Neural cell (in vitro differentiated cells): Measurements from ENCODE around the gene JPT1. TPM values are rescaled to one million over a fixed set of nuclear protein-coding genes. Genes with fewer than 3 reads are reported as not detected.

Experiments
- H2AFZ ChIP-seq: fragments of 200-600, 300-800 bp; sonication (generic), shearing (Covaris generic); 2 replicates; pipeline ENCODE4 v1.6.0; 2014; ENCODE audit warnings: low read depth, mild to moderate bottlenecking, antibody characterized with exemption, low read length, moderate library complexity
- H3F3A ChIP-seq: fragments of 200-600 bp; shearing (Covaris generic); 2 replicates; pipeline ENCODE4 v1.6.1; 2016; ENCODE audit warnings: mild to moderate bottlenecking, moderate library complexity, mixed read lengths, antibody characterized with exemption, low read length; ENCODE audit not compliant: insufficient read depth, poor library complexity, severe bottlenecking
- H3K27ac ChIP-seq: fragments of 200-600, 300-800 bp; sonication (generic), shearing (Covaris generic); 2 replicates; pipeline ENCODE4 v1.5.1; 2014; ENCODE audit warnings: mild to moderate bottlenecking, low read length, moderate library complexity
- H3K27me3 ChIP-seq: fragments of 300-800, 200-600 bp; sonication (generic), shearing (Covaris generic); 2 replicates; pipeline ENCODE4 v1.6.0; 2014; ENCODE audit warnings: mild to moderate bottlenecking, low read depth, low read length, moderate library complexity; ENCODE audit not compliant: insufficient read depth
- H3K36me3 ChIP-seq: fragments of 300-800, 200-600 bp; sonication (generic), shearing (Covaris generic); 2 replicates; pipeline ENCODE4 v1.5.1; 2014; ENCODE audit warnings: mild to moderate bottlenecking, antibody characterized with exemption, low read length, moderate library complexity; ENCODE audit not compliant: insufficient read depth
- H3K4me2 ChIP-seq: fragments of 300-800, 200-600 bp; sonication (generic), shearing (Covaris generic); 2 replicates; pipeline ENCODE4 v1.6.0; 2014; ENCODE audit warnings: mild to moderate bottlenecking, low read length
- H3K4me3 ChIP-seq: fragments of 300-800, 200-600 bp; sonication (generic), shearing (Covaris generic); 2 replicates; pipeline ENCODE4 v1.5.1; 2014; ENCODE audit warnings: mild to moderate bottlenecking, low read length, moderate library complexity
- H3K79me2 ChIP-seq: fragments of 200-600 bp; shearing (Covaris generic); replicated peaks from 2 replicates; pipeline ENCODE4 v1.6.0; 2014; ENCODE audit warnings: mild to moderate bottlenecking, low read length, moderate library complexity; ENCODE audit not compliant: insufficient read depth
- H3K9ac ChIP-seq: fragments of 300-800, 200-600 bp; sonication (generic), shearing (Covaris generic); 2 replicates; pipeline ENCODE4 v1.6.1; 2016; ENCODE audit warnings: mild to moderate bottlenecking, low read length, mixed read lengths
- H3K9me2 ChIP-seq: fragments of 200-600 bp; shearing (Covaris generic); 2 replicates; pipeline ENCODE4 v1.6.1; 2016; ENCODE audit warnings: mild to moderate bottlenecking, low read length, mixed read lengths; ENCODE audit not compliant: insufficient read depth
- H3K9me3 ChIP-seq: fragments of 200-600, 300-800 bp; sonication (generic), shearing (Covaris generic); 2 replicates; pipeline ENCODE4 v1.6.1; 2016; ENCODE audit warnings: mild to moderate bottlenecking, mixed run types, low read length, moderate library complexity, mixed read lengths
- H4K20me1 ChIP-seq: fragments of 200-600 bp; shearing (Covaris generic); 2 replicates; pipeline ENCODE4 v1.6.1; 2016; ENCODE audit warnings: mild to moderate bottlenecking, mixed run types; ENCODE audit not compliant: insufficient read depth
- CTCF ChIP-seq: fragments of 450-650 bp; IDR thresholded peaks from 2 replicates; pipeline ENCODE4 v1.5.1; 2014; ENCODE audit warnings: antibody characterized with exemption, mild to moderate bottlenecking, moderate library complexity; ENCODE audit not compliant: poor library complexity, severe bottlenecking
- EP300 ChIP-seq: fragments of 450-650 bp; conservative IDR thresholded peaks from 2 replicates; pipeline ENCODE4 v1.6.1; 2014; ENCODE audit warnings: antibody characterized with exemption, mild to moderate bottlenecking, moderate library complexity; ENCODE audit not compliant: poor library complexity, severe bottlenecking
- EZH2 ChIP-seq: fragments of 200-600, 300-800 bp; shearing (Covaris generic), sonication (generic); IDR thresholded peaks from 2 replicates; pipeline ENCODE4 v1.6.1; 2014; ENCODE audit warnings: antibody characterized with exemption, low read length, borderline replicate concordance, mild to moderate bottlenecking; ENCODE audit not compliant: insufficient read depth, poor library complexity, severe bottlenecking
- MXI1 ChIP-seq: fragments of 450-650 bp; conservative IDR thresholded peaks from 2 replicates; pipeline ENCODE4 v1.6.1; 2014; ENCODE audit warnings: antibody characterized with exemption, mild to moderate bottlenecking; ENCODE audit not compliant: poor library complexity, severe bottlenecking
- POLR2AphosphoS5 ChIP-seq: IDR thresholded peaks from 2 replicates; pipeline ENCODE4 v1.6.1; 2012
- RAD21 ChIP-seq: fragments of 450-650 bp; conservative IDR thresholded peaks from 2 replicates; pipeline ENCODE4 v1.6.1; 2014; ENCODE audit warnings: antibody characterized with exemption, mild to moderate bottlenecking, moderate library complexity
- REST ChIP-seq: IDR thresholded peaks from 2 replicates; pipeline ENCODE4 v1.6.1; 2012; ENCODE audit warnings: borderline replicate concordance
- SMC3 ChIP-seq: fragments of 450-650 bp; conservative IDR thresholded peaks from 2 replicates; pipeline ENCODE4 v1.6.1; 2014; ENCODE audit warnings: antibody characterized with exemption, mild to moderate bottlenecking, moderate library complexity; ENCODE audit not compliant: poor library complexity
- TAF1 ChIP-seq: IDR thresholded peaks from 2 replicates; pipeline ENCODE4 v1.6.1; 2012; ENCODE audit warnings: low read depth
- polyA plus RNA-seq: library from polyadenylated mRNA; depleted of rRNA; stranded (reverse); fragments of >200 nt; gene quantifications from 2 replicates; pipeline ENCODE4 v1.2.3, GENCODE V29; 2014

JPT1 gene
- polyA plus RNA-seq, 1 donor from 2014 or later = 1,721 TPM

DNA sequence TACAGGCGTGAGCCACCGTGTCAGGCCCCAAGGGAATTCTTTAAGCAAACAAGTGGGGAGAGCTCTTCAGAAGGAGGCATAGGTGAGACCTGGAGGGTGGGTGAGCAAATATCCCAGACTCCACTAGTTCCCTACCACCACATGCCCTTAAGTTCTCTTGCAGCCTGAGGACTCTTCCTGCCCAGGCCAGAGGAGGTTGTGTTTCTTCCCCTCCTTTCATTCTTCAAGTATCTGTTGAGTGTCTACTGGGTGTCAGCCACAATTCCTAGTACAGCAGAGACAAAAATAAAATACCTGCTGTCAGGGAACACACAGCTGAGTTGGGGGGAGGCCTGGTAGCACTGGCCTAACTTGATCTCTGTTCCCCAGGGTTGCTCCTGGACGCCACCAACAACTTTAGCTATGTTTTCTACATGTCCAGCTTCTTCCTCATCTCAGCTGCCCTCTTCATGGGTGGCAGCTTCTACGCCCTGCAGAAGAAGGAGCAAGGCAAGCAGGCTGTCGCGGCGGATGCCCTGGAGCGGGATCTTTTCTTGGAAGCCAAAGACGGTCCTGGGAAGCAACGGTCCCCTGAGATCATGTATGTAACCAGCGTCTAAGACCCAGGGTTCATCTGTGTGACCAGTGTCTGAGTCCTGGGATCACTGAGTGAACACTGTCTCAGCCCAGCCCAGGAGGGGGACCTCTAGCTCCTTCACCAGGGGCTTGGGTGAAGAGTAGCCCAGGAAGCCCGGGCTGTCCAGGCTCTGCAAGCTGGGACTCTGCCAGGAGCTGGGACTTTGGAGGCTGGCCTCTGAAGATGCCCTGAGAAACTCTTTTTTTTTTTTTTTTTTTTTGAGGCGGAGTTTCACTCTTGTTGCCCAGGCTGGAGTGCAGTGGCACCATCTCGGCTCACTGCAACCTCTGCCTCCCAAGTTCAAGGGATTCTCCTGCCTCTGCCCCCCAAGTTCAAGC lies 50.4 kb downstream of the JPT1 start:
- no peaks in the 10 kb centered on the region for H3F3A ChIP-seq
- H3K9me2 ChIP-seq = no peaks in the 10 kb centered on the region
- H3K27me3 ChIP-seq = no peaks in the 10 kb centered on the region
- no peaks in the 10 kb centered on the region for H3K9me3 ChIP-seq
- no peak overlapping the region for H3K27ac ChIP-seq
- H2AFZ ChIP-seq = no peak overlapping the region
- no peak overlapping the region for H3K9ac ChIP-seq
- H3K79me2 ChIP-seq = no peaks in the 10 kb centered on the region
- no peaks in the 10 kb centered on the region for H3K36me3 ChIP-seq
- H3K4me2 ChIP-seq = no peak overlapping the region
- no peak overlapping the region for H3K4me3 ChIP-seq
- no peak for TF ChIP-seq POLR2AphosphoS5
- no peak for TF ChIP-seq EZH2
- no peak for TF ChIP-seq SMC3
- no peak for TF ChIP-seq REST
- no peak for TF ChIP-seq EP300
- no peak for TF ChIP-seq TAF1
- H4K20me1 ChIP-seq = no peaks in the 10 kb centered on the region

DNA sequence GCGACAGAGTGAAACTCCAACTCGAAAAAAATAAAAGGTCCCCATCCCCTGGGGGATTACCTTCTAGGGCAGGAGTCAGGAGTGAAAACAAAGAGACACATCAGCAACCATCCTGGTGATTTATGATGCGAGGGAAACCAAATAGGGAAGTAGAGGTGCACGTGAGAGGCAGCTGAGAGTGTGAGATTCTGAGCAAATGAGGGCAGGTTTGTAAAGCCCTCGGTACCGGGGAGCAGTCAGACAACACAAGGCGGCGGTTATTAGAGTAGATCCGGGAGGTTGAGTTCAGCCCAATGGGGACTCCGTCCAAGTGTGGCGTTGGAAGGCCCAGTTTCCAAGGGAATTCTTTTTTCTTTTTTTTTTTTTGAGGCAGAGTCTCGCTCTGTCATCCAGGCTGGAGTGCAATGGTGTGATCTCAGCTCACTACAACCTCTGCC lies 51.9 kb downstream of the JPT1 start:
- H3K4me2 ChIP-seq = no peak overlapping the region
- H4K20me1 ChIP-seq = no peaks in the 10 kb centered on the region
- no peaks in the 10 kb centered on the region for H3K79me2 ChIP-seq
- H3K36me3 ChIP-seq = no peaks in the 10 kb centered on the region
- no peak for TF ChIP-seq SMC3
- TF ChIP-seq EZH2 = no peak
- TF ChIP-seq RAD21 = no peak
- TF ChIP-seq REST = no peak
- TF ChIP-seq EP300 = no peak
- no peak for TF ChIP-seq CTCF
- TF ChIP-seq MXI1 = no peak
- TF ChIP-seq TAF1 = no peak
- no peak for TF ChIP-seq POLR2AphosphoS5
- no peaks in the 10 kb centered on the region for H3K9me2 ChIP-seq
- no peak overlapping the region for H3K27ac ChIP-seq
- H3F3A ChIP-seq = no peaks in the 10 kb centered on the region
- H3K4me3 ChIP-seq = no peak overlapping the region
- H3K9me3 ChIP-seq = no peaks in the 10 kb centered on the region
- no peaks in the 10 kb centered on the region for H3K27me3 ChIP-seq
- no peak overlapping the region for H3K9ac ChIP-seq
- H2AFZ ChIP-seq = no peak overlapping the region
